Liver (tissue), 9 donors: ENCODE measurements around the gene STRBP. TPM values are rescaled to one million over a fixed set of nuclear protein-coding genes. Genes with fewer than 3 reads are reported as not detected.

ENCODE experiments used
- DNase-seq: peaks from one replicate; pipeline ENCODE4 v3.0.0-alpha.2; 2017; ENCODE audit warnings: low spot score
- H3K27ac ChIP-seq, 2 donors: one replicate each; pipeline ENCODE4 v1.7.0; 2013; ENCODE audit warnings: inconsistent platforms in 2 of 2, low read length in 2 of 2, control low read depth in 1 of 2, low read depth in 1 of 2, mild to moderate bottlenecking in 1 of 2
- H3K27me3 ChIP-seq, 4 donors: one replicate each; pipeline versions ENCODE4 v1.6.1 to v1.7.0; 2013; ENCODE audit warnings: low read length in 3 of 4, inconsistent platforms in 1 of 4, mild to moderate bottlenecking in 1 of 4, moderate library complexity in 1 of 4; ENCODE audit not compliant: control insufficient read depth in 4 of 4, insufficient read depth in 4 of 4
- H3K36me3 ChIP-seq, 4 donors: one replicate each; pipeline versions ENCODE4 v1.6.1 to v1.7.0; 2013; ENCODE audit warnings: low read length in 3 of 4, mild to moderate bottlenecking in 3 of 4, low read depth in 1 of 4, moderate library complexity in 1 of 4; ENCODE audit not compliant: control insufficient read depth in 4 of 4, insufficient read depth in 3 of 4
- H3K4me1 ChIP-seq, 4 donors: one replicate each; pipeline versions ENCODE4 v1.6.1 to v1.7.0; 2013; ENCODE audit warnings: low read length in 3 of 4, mild to moderate bottlenecking in 3 of 4, moderate library complexity in 1 of 4; ENCODE audit not compliant: control insufficient read depth in 4 of 4, insufficient read depth in 4 of 4
- H3K4me3 ChIP-seq, 3 donors: one replicate each; pipeline versions ENCODE4 v1.6.1 to v1.7.0; 2013; ENCODE audit warnings: low read length in 3 of 3, control low read depth in 1 of 3, low read depth in 1 of 3, mild to moderate bottlenecking in 1 of 3
- H3K9ac ChIP-seq, 2 donors: one replicate each; pipeline ENCODE4 v1.7.0; 2013; ENCODE audit warnings: low read length in 2 of 2, mild to moderate bottlenecking in 2 of 2, moderate library complexity in 2 of 2, control low read depth in 1 of 2, low read depth in 1 of 2
- H3K9me3 ChIP-seq, 4 donors: one replicate each; pipeline versions ENCODE4 v1.6.1 to v1.7.0; 2013; ENCODE audit warnings: low read length in 3 of 4; ENCODE audit not compliant: control insufficient read depth in 4 of 4
- EGR1 ChIP-seq, 2 donors: IDR thresholded peaks; 2 replicates each; pipeline ENCODE4 v1.6.1; 2016 to 2018; ENCODE audit warnings: antibody characterized with exemption in 2 of 2, low read depth in 2 of 2
- FOXA1 ChIP-seq: IDR thresholded peaks from 2 replicates; pipeline ENCODE4 v1.6.1; 2016; ENCODE audit warnings: antibody characterized with exemption
- FOXA2 ChIP-seq: IDR thresholded peaks from 2 replicates; pipeline ENCODE4 v1.6.1; 2016; ENCODE audit warnings: antibody characterized with exemption
- GABPA ChIP-seq, 2 donors: IDR thresholded peaks in 1 of 2; conservative IDR thresholded peaks in 1 of 2; 2 replicates each; pipeline ENCODE4 v1.6.1; 2016; ENCODE audit warnings: antibody characterized with exemption in 2 of 2, mild to moderate bottlenecking in 1 of 2, moderate library complexity in 1 of 2
- HNF4A ChIP-seq, 2 donors: conservative IDR thresholded peaks; 2 replicates each; pipeline ENCODE4 v1.6.1; 2016; ENCODE audit warnings: antibody characterized with exemption in 2 of 2, mild to moderate bottlenecking in 2 of 2
- HNF4G ChIP-seq: IDR thresholded peaks from 2 replicates; pipeline ENCODE4 v1.6.1; 2016; ENCODE audit warnings: antibody characterized with exemption
- JUND ChIP-seq, 2 donors: IDR thresholded peaks; 2 replicates each; pipeline ENCODE4 v1.6.1; 2016; ENCODE audit warnings: antibody characterized with exemption in 2 of 2
- NR2F2 ChIP-seq: IDR thresholded peaks from 2 replicates; pipeline ENCODE4 v1.6.1; 2016; ENCODE audit warnings: antibody characterized with exemption
- RAD21 ChIP-seq, 2 donors: IDR thresholded peaks; 2 replicates each; pipeline ENCODE4 v1.6.1; 2016; ENCODE audit warnings: antibody characterized with exemption in 2 of 2, mild to moderate bottlenecking in 2 of 2
- RXRA ChIP-seq, 2 donors: IDR thresholded peaks; 2 replicates each; pipeline ENCODE4 v1.6.1; 2017 to 2018; ENCODE audit warnings: antibody characterized with exemption in 2 of 2, mild to moderate bottlenecking in 1 of 2
- SP1 ChIP-seq: IDR thresholded peaks from 2 replicates; pipeline ENCODE4 v1.6.1; 2018; ENCODE audit warnings: antibody characterized with exemption, mild to moderate bottlenecking
- TAF1 ChIP-seq: conservative IDR thresholded peaks from 2 replicates; pipeline ENCODE4 v1.6.1; 2016; ENCODE audit warnings: antibody characterized with exemption, mild to moderate bottlenecking
- YY1 ChIP-seq: IDR thresholded peaks from 2 replicates; pipeline ENCODE4 v1.6.1; 2016; ENCODE audit warnings: antibody characterized with exemption, mild to moderate bottlenecking
- WGBS: extraction: QIAGEN DNeasy Blood & Tissue Kit; methylation state at CpG from one replicate; pipeline ENCODE4 v1.1.7; 2013; 5-methylcytosine and 5-hydroxymethylcytosine counted together
- polyA plus RNA-seq, 2 donors: library from polyadenylated mRNA; stranded (reverse) in 1 of 2; unstranded in 1 of 2; fragments of 200-250 nt in 1 of 2; fragments of >200 nt in 1 of 2; fragmentation: Nextera tagmentation in 1 of 2; extraction: Ambion mirVana in 1 of 2; gene quantifications; one replicate each; pipeline versions ENCODE4 v1.2.1 to v1.2.3, GENCODE V29; 2013 to 2015
- total RNA-seq, 2 donors: library from RNA; depleted of rRNA; stranded (reverse); fragments of >200 nt; gene quantifications; one replicate each; pipeline ENCODE4 v1.2.3, GENCODE V29; 2014
- TF ChIP-seq, protein P1 (sequence below): IDR thresholded peaks from 2 replicates; pipeline ENCODE4 v1.6.1; 2016; ENCODE audit warnings: antibody characterized with exemption
- TF ChIP-seq, protein P2 (sequence below): IDR thresholded peaks from 2 replicates; pipeline ENCODE4 v1.6.1; 2016; ENCODE audit warnings: antibody characterized with exemption
- TF ChIP-seq, protein P3 (sequence below): IDR thresholded peaks from 2 replicates; pipeline ENCODE4 v1.6.1; 2016; ENCODE audit warnings: antibody characterized with exemption
- TF ChIP-seq, protein P4 (sequence below): IDR thresholded peaks from 2 replicates; pipeline ENCODE4 v1.6.1; 2016; ENCODE audit warnings: antibody characterized with exemption, mild to moderate bottlenecking
- TF ChIP-seq, protein P5 (sequence below): fragments of 150-350 bp; IDR thresholded peaks from 2 replicates; pipeline ENCODE4 v1.5.1; 2017; ENCODE audit warnings: improper control_type of control experiment, low read depth, low read length; ENCODE audit not compliant: missing input control
- donor health status: healthy.
- donor health status: healthy.
- donor health status: healthy.
- donor health status: healthy.
- donor health status: healthy.

The STRBP gene
- total and polyA plus RNA-seq, 4 donors: 4.3 to 17.2 (median 8.5) TPM

DNA sequence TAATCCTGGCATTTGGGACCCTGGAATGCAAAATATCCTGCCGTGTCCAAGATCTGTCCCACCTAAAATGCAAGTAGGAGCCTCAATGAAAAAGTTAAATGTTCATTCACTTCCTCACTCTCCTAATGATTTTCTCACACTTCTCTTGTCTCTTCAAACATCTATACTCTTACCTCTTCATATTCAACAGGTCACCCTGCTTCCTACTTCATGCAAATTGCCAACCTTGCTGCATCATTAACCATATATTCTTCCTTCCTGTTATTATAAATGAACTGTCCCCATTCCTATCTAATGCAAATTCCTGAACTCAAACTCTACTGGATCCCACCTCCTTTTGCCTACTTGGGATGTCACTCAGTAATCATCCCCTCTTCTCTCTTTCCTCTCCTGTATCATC is 74.4 kb downstream of the STRBP start:
- Histone ChIP-seq H3K27ac (no peak overlapping the region), H3K9me3 (no peaks in the 10 kb centered on the region), H3K27me3 (no peaks in the 10 kb centered on the region), H3K4me3 (no peak overlapping the region), H3K36me3 (no peaks in the 10 kb centered on the region), H3K4me1 (peaks cover 0 to 2% (median 0%) of the 10 kb centered on the region in 4 donors), H3K9ac (no peak overlapping the region)
- TF ChIP-seq GABPA (IDR thresholded peaks at IDR 0.05 in 1 of 2, conservative IDR thresholded peaks at IDR 0.05 in 1 of 2): no peak
- TF ChIP-seq, protein P1, sequence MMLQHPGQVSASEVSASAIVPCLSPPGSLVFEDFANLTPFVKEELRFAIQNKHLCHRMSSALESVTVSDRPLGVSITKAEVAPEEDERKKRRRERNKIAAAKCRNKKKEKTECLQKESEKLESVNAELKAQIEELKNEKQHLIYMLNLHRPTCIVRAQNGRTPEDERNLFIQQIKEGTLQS: no peak
- no peak for TF ChIP-seq HNF4A (conservative IDR thresholded peaks at IDR 0.05)
- TF ChIP-seq RXRA (IDR thresholded peaks at IDR 0.05): no peak
- TF ChIP-seq JUND (IDR thresholded peaks at IDR 0.05): no peak
- TF ChIP-seq, protein P2, sequence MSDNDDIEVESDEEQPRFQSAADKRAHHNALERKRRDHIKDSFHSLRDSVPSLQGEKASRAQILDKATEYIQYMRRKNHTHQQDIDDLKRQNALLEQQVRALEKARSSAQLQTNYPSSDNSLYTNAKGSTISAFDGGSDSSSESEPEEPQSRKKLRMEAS: no peak
- TF ChIP-seq FOXA2: no peak
- no peak for TF ChIP-seq SP1
- TF ChIP-seq, protein P3, sequence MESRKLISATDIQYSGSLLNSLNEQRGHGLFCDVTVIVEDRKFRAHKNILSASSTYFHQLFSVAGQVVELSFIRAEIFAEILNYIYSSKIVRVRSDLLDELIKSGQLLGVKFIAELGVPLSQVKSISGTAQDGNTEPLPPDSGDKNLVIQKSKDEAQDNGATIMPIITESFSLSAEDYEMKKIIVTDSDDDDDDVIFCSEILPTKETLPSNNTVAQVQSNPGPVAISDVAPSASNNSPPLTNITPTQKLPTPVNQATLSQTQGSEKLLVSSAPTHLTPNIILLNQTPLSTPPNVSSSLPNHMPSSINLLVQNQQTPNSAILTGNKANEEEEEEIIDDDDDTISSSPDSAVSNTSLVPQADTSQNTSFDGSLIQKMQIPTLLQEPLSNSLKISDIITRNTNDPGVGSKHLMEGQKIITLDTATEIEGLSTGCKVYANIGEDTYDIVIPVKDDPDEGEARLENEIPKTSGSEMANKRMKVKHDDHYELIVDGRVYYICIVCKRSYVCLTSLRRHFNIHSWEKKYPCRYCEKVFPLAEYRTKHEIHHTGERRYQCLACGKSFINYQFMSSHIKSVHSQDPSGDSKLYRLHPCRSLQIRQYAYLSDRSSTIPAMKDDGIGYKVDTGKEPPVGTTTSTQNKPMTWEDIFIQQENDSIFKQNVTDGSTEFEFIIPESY: no peak
- TF ChIP-seq NR2F2: no peak
- TF ChIP-seq HNF4G: no peak
- no peak for TF ChIP-seq EGR1 (IDR thresholded peaks at IDR 0.05; ENCODE audit: low read depth in 2 of 2)
- TF ChIP-seq TAF1: no peak
- TF ChIP-seq FOXA1: no peak
- TF ChIP-seq, protein P4, sequence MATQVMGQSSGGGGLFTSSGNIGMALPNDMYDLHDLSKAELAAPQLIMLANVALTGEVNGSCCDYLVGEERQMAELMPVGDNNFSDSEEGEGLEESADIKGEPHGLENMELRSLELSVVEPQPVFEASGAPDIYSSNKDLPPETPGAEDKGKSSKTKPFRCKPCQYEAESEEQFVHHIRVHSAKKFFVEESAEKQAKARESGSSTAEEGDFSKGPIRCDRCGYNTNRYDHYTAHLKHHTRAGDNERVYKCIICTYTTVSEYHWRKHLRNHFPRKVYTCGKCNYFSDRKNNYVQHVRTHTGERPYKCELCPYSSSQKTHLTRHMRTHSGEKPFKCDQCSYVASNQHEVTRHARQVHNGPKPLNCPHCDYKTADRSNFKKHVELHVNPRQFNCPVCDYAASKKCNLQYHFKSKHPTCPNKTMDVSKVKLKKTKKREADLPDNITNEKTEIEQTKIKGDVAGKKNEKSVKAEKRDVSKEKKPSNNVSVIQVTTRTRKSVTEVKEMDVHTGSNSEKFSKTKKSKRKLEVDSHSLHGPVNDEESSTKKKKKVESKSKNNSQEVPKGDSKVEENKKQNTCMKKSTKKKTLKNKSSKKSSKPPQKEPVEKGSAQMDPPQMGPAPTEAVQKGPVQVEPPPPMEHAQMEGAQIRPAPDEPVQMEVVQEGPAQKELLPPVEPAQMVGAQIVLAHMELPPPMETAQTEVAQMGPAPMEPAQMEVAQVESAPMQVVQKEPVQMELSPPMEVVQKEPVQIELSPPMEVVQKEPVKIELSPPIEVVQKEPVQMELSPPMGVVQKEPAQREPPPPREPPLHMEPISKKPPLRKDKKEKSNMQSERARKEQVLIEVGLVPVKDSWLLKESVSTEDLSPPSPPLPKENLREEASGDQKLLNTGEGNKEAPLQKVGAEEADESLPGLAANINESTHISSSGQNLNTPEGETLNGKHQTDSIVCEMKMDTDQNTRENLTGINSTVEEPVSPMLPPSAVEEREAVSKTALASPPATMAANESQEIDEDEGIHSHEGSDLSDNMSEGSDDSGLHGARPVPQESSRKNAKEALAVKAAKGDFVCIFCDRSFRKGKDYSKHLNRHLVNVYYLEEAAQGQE: no peak
- no peak for TF ChIP-seq RAD21 (IDR thresholded peaks at IDR 0.05)
- no peak for TF ChIP-seq YY1
- TF ChIP-seq, protein P5, sequence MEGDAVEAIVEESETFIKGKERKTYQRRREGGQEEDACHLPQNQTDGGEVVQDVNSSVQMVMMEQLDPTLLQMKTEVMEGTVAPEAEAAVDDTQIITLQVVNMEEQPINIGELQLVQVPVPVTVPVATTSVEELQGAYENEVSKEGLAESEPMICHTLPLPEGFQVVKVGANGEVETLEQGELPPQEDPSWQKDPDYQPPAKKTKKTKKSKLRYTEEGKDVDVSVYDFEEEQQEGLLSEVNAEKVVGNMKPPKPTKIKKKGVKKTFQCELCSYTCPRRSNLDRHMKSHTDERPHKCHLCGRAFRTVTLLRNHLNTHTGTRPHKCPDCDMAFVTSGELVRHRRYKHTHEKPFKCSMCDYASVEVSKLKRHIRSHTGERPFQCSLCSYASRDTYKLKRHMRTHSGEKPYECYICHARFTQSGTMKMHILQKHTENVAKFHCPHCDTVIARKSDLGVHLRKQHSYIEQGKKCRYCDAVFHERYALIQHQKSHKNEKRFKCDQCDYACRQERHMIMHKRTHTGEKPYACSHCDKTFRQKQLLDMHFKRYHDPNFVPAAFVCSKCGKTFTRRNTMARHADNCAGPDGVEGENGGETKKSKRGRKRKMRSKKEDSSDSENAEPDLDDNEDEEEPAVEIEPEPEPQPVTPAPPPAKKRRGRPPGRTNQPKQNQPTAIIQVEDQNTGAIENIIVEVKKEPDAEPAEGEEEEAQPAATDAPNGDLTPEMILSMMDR: no peak
- 100% methylated on average over 1 of the region's 1 CpG for WGBS
- DNase-seq: no peak
